SK-N-SH (cell line): Measurements from ENCODE around the gene MBD6. TPM values are rescaled to one million over a fixed set of nuclear protein-coding genes. Genes with fewer than 3 reads are reported as not detected.

Experiments used
- CTCF ChIA-PET: fragments of 300-600, 350-600 bp; formaldehyde crosslinking; extraction: SDS; loops from one replicate; lab custom pipeline; 2021; lab: Yijun Ruan, JAX
- POLR2A ChIA-PET: fragments of 350-600 bp; sonication (Branson Sonifier 250); formaldehyde crosslinking; extraction: SDS; loops from one replicate; lab custom pipeline; 2020; ENCODE audit warnings: antibody characterized with exemption, inconsistent platforms; lab: Yijun Ruan, JAX
- DNase-seq: peaks from one replicate; pipeline ENCODE4 v3.0.0; 2012
- H2AFZ ChIP-seq: fragments of 200-600 bp; sonication (generic); 2 replicates; pipeline ENCODE4 v1.8.1; 2016; ENCODE audit warnings: antibody characterized with exemption, mild to moderate bottlenecking, low read depth
- H3F3A ChIP-seq: fragments of 200-600 bp; sonication (generic); replicated peaks from 2 replicates; pipeline ENCODE3; 2016; ENCODE audit warnings: antibody characterized with exemption, mild to moderate bottlenecking; ENCODE audit not compliant: insufficient read depth
- H3K27ac ChIP-seq, 2 experiments: fragments of 200-500 bp in 1 of 2; fragments of 200-600 bp in 1 of 2; sonication (Bioruptor generic) in 1 of 2; sonication (generic), shearing (Covaris generic) in 1 of 2; 2 replicates each; pipeline versions ENCODE4 v1.5.1 to v1.6.1; 2014 to 2016; ENCODE audit warnings: low read depth in 2 of 2, inconsistent platforms in 1 of 2, low read length in 1 of 2, mild to moderate bottlenecking in 1 of 2, mixed read lengths in 1 of 2
- H3K27me3 ChIP-seq: fragments of 200-600 bp; sonication (generic), shearing (Covaris generic); 2 replicates; pipeline ENCODE4 v1.6.1; 2016; ENCODE audit warnings: mixed run types; ENCODE audit not compliant: insufficient read depth
- H3K36me3 ChIP-seq, 2 experiments: fragments of 200-500 bp in 1 of 2; fragments of 200-600 bp in 1 of 2; sonication (Bioruptor generic) in 1 of 2; sonication (generic) in 1 of 2; replicated peaks in 1 of 2; 2 replicates each; pipeline versions ENCODE3 to v1.5.1; 2014 to 2016; ENCODE audit warnings: low read length in 1 of 2, mild to moderate bottlenecking in 1 of 2; ENCODE audit not compliant: insufficient read depth in 2 of 2, control insufficient read depth in 1 of 2
- H3K4me1 ChIP-seq, 2 experiments: fragments of 200-500 bp in 1 of 2; fragments of 200-600 bp in 1 of 2; sonication (Bioruptor generic) in 1 of 2; sonication (generic), shearing (Covaris generic) in 1 of 2; 2 replicates each; pipeline versions ENCODE4 v1.5.1 to v1.6.1; 2014 to 2016; ENCODE audit warnings: low read depth in 1 of 2, low read length in 1 of 2, mixed run types in 1 of 2; ENCODE audit not compliant: insufficient read depth in 2 of 2, control insufficient read depth in 1 of 2
- H3K4me2 ChIP-seq: fragments of 200-600 bp; sonication (generic), shearing (Covaris generic); 2 replicates; pipeline ENCODE4 v1.6.1; 2017; ENCODE audit warnings: mixed run types
- H3K4me3 ChIP-seq, 2 experiments: fragments of 200-500 bp in 1 of 2; fragments of 200-600 bp in 1 of 2; sonication (Bioruptor generic) in 1 of 2; sonication (generic), shearing (Covaris generic) in 1 of 2; 2 replicates each; pipeline versions ENCODE4 v1.5.1 to v1.8.1; 2014 to 2016; ENCODE audit warnings: low read depth in 2 of 2, inconsistent platforms in 1 of 2, low read length in 1 of 2, mild to moderate bottlenecking in 1 of 2, mixed read lengths in 1 of 2, moderate library complexity in 1 of 2
- H3K79me2 ChIP-seq: fragments of 200-600 bp; sonication (generic); 2 replicates; pipeline ENCODE4 v1.8.1; 2017; ENCODE audit warnings: mild to moderate bottlenecking; ENCODE audit not compliant: insufficient read depth
- H3K9ac ChIP-seq: fragments of 200-600 bp; sonication (generic); 2 replicates; pipeline ENCODE4 v1.6.1; 2017; ENCODE audit warnings: mixed run types
- H3K9me2 ChIP-seq: fragments of 200-600 bp; sonication (generic); 2 replicates; pipeline ENCODE4 v1.6.1; 2017; ENCODE audit warnings: mixed run types
- H3K9me3 ChIP-seq: fragments of 200-600 bp; sonication (generic); 2 replicates; pipeline ENCODE4 v1.6.1; 2017; ENCODE audit warnings: mixed run types, mild to moderate bottlenecking, moderate library complexity
- H4K20me1 ChIP-seq: fragments of 200-600 bp; sonication (generic); 2 replicates; pipeline ENCODE4 v1.6.1; 2017; ENCODE audit warnings: mild to moderate bottlenecking, mixed run types; ENCODE audit not compliant: insufficient read depth
- CHD2 ChIP-seq: fragments of 150-350 bp; IDR thresholded peaks from 2 replicates; pipeline ENCODE4 v1.6.1; 2018; ENCODE audit warnings: low read length; ENCODE audit not compliant: partially characterized antibody
- EP300 ChIP-seq, 2 experiments: IDR thresholded peaks; 2 replicates each; pipeline versions ENCODE4 v1.4.0 to v1.6.1; 2012; ENCODE audit warnings: borderline replicate concordance in 1 of 2, low read depth in 1 of 2, low read length in 1 of 2
- EZH2phosphoT487 ChIP-seq: fragments of 200-600 bp; sonication (generic); IDR thresholded peaks from 2 replicates; pipeline ENCODE4 v1.6.1; 2017; ENCODE audit warnings: low read depth, mixed run types, mild to moderate bottlenecking, antibody characterized with exemption, moderate library complexity, borderline replicate concordance
- FOSL2 ChIP-seq: IDR thresholded peaks from 2 replicates; pipeline ENCODE4 v1.4.0; 2012; ENCODE audit warnings: low read depth, mild to moderate bottlenecking, moderate library complexity, borderline replicate concordance
- FOXJ3 ChIP-seq: sonication (generic); formaldehyde crosslinking; IDR thresholded peaks from 2 replicates; pipeline ENCODE4 v1.5.1; 2020; ENCODE audit warnings: mild to moderate bottlenecking, missing genetic modification reagents
- GATA2 ChIP-seq: sonication (generic); formaldehyde crosslinking; IDR thresholded peaks from 2 replicates; pipeline ENCODE4 v1.5.0; 2020; ENCODE audit warnings: mild to moderate bottlenecking, missing genetic modification reagents
- MEF2A ChIP-seq: IDR thresholded peaks from 2 replicates; pipeline ENCODE4 v1.4.0; 2012; ENCODE audit warnings: low read depth, borderline replicate concordance
- MXI1 ChIP-seq: IDR thresholded peaks from 2 replicates; pipeline ENCODE4 v1.6.1; 2012; ENCODE audit warnings: mild to moderate bottlenecking, low read depth, low read length, improper control_type of control experiment
- RAD21 ChIP-seq: IDR thresholded peaks from 2 replicates; pipeline ENCODE4 v1.6.1; 2012; ENCODE audit warnings: mild to moderate bottlenecking, low read length
- RXRA ChIP-seq: IDR thresholded peaks from 2 replicates; pipeline ENCODE4 v1.4.0; 2012; ENCODE audit warnings: low read depth, mild to moderate bottlenecking, borderline replicate concordance
- SIN3A ChIP-seq: IDR thresholded peaks from 2 replicates; pipeline ENCODE4 v1.6.1; 2012; ENCODE audit warnings: low read depth, mild to moderate bottlenecking, low read length, moderate library complexity, borderline replicate concordance
- SMC3 ChIP-seq: IDR thresholded peaks from 2 replicates; pipeline ENCODE4 v1.6.1; 2012; ENCODE audit warnings: low read depth, low read length, improper control_type of control experiment
- TCF12 ChIP-seq: IDR thresholded peaks from 2 replicates; pipeline ENCODE4 v1.4.0; 2012
- TEAD4 ChIP-seq: IDR thresholded peaks from 2 replicates; pipeline ENCODE4 v1.4.0; 2012; ENCODE audit warnings: mild to moderate bottlenecking, borderline replicate concordance; ENCODE audit not compliant: insufficient read depth
- YY1 ChIP-seq: IDR thresholded peaks from 2 replicates; pipeline ENCODE4 v1.4.0; 2012; ENCODE audit warnings: low read depth, mild to moderate bottlenecking
- WGBS: methylation state at CpG from one replicate; pipeline ENCODE4 v1.1.6; 2017; ENCODE audit warnings: low lambda C conversion rate; 5-methylcytosine and 5-hydroxymethylcytosine counted together
- polyA plus RNA-seq, 3 experiments: library from polyadenylated mRNA; depleted of rRNA; stranded (reverse); fragments of >200 nt; gene quantifications; 2 replicates each; pipeline ENCODE4 v1.2.3, GENCODE V29; 2012
- TF ChIP-seq, protein P1 (sequence below): fragments of 150-350 bp; IDR thresholded peaks from 2 replicates; pipeline ENCODE4 v1.6.1; 2017; ENCODE audit warnings: antibody characterized with exemption, low read length, low read depth, borderline replicate concordance
- TF ChIP-seq, protein P2 (sequence below): IDR thresholded peaks from 2 replicates; pipeline ENCODE4 v1.4.0; 2012; ENCODE audit warnings: low read depth, borderline replicate concordance
- TF ChIP-seq, protein P3 (sequence below): fragments of 150-350 bp; IDR thresholded peaks from 2 replicates; pipeline ENCODE4 v1.6.1; 2016; ENCODE audit warnings: mild to moderate bottlenecking, low read depth, low read length
- TF ChIP-seq, protein P4 (sequence below): IDR thresholded peaks from 2 replicates; pipeline ENCODE4 v1.4.0; 2012; ENCODE audit warnings: low read depth, borderline replicate concordance
- TF ChIP-seq, protein P5 (sequence below): IDR thresholded peaks from 2 replicates; pipeline ENCODE4; 2012

MBD6 gene
- polyA plus RNA-seq, 1 of the 3 experiments (the other 2 are of a cell fraction) = 8.6 TPM

DNA sequence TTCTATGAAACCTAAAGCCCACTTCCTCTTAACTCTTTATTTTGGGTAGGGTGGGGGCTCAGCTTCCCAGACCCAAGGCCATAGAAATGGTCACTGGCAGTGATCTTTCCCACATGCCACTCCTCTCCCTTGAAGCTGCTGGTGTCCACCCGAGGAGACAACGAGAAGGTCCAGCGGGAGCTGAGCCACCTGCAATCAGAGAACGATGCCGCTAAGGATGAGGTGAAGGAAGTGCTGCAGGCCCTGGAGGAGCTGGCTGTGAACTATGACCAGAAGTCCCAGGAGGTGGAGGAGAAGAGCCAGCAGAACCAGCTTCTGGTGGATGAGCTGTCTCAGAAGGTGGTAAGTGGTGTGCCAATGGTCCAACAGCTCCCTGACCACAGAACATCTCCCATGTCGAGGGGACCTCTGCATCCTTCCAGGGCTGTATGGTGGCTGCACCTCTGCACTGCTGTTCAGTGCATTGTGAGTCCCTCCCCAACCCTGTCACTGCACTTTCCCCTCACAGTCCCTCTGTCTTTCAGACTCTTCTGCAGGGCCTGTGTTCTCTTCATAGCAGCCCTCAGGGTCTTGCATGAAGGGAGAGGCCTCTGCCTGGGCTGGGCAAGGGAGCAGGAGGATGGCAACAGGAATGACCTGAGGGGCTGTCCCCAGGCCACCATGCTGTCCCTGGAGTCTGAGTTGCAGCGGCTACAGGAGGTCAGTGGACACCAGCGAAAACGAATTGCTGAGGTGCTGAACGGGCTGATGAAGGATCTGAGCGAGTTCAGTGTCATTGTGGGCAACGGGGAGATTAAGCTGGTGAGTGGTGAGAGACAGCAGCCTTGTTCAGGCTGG lies 49.5 kb downstream of the MBD6 start:
- H3K9ac ChIP-seq = no peak overlapping the region
- H3K9me3 ChIP-seq = no peaks in the 10 kb centered on the region
- no peaks in the 10 kb centered on the region for H4K20me1 ChIP-seq
- ChIA-PET POLR2A (interaction anchor here (0.6 kb wide), 1 partner anchor 55 kb away, joined by 3 read pairs; no protein-coding TSS in a partner anchor), CTCF (interaction anchor here (1.5 to 11.3 kb wide), 3 partner anchors 11 to 50 kb away, joined by 4 to 110 read pairs (median 6); no protein-coding TSS in a partner anchor)
- no peaks in the 10 kb centered on the region for H3K79me2 ChIP-seq
- no peaks in the 10 kb centered on the region for H3F3A ChIP-seq
- H3K4me2 ChIP-seq = no peak overlapping the region
- H3K4me1 ChIP-seq = no peaks in the 10 kb centered on the region
- no peaks in the 10 kb centered on the region for H3K27me3 ChIP-seq
- peaks cover 27 to 45% of the 10 kb centered on the region in 2 experiments for H3K36me3 ChIP-seq
- no peak overlapping the region for H2AFZ ChIP-seq
- TF ChIP-seq TEAD4 (no peak), EZH2phosphoT487 (no peak), YY1 (no peak), FOXJ3 (CRISPR knock-in tag) (no peak), RXRA (no peak), SIN3A (no peak), MEF2A (no peak), FOSL2 (no peak), GATA2 (CRISPR knock-in tag) (no peak), RAD21 (no peak), TCF12 (no peak), CHD2 (no peak), EP300 (IDR thresholded peaks at IDR 0.05; ENCODE audit: borderline replicate concordance in 1 of 2, low read depth in 1 of 2, low read length in 1 of 2) (no peak)
- TF ChIP-seq, protein P1, sequence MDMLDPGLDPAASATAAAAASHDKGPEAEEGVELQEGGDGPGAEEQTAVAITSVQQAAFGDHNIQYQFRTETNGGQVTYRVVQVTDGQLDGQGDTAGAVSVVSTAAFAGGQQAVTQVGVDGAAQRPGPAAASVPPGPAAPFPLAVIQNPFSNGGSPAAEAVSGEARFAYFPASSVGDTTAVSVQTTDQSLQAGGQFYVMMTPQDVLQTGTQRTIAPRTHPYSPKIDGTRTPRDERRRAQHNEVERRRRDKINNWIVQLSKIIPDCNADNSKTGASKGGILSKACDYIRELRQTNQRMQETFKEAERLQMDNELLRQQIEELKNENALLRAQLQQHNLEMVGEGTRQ = no peak
- TF ChIP-seq, protein P2, sequence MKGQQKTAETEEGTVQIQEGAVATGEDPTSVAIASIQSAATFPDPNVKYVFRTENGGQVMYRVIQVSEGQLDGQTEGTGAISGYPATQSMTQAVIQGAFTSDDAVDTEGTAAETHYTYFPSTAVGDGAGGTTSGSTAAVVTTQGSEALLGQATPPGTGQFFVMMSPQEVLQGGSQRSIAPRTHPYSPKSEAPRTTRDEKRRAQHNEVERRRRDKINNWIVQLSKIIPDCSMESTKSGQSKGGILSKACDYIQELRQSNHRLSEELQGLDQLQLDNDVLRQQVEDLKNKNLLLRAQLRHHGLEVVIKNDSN = no peak
- H3K9me2 ChIP-seq = no peaks in the 10 kb centered on the region
- 92% methylated on average over 11 of the region's 12 CpGs for WGBS
- DNase-seq = no peak
- no peak overlapping the region for H3K4me3 ChIP-seq
- no peak overlapping the region for H3K27ac ChIP-seq

DNA sequence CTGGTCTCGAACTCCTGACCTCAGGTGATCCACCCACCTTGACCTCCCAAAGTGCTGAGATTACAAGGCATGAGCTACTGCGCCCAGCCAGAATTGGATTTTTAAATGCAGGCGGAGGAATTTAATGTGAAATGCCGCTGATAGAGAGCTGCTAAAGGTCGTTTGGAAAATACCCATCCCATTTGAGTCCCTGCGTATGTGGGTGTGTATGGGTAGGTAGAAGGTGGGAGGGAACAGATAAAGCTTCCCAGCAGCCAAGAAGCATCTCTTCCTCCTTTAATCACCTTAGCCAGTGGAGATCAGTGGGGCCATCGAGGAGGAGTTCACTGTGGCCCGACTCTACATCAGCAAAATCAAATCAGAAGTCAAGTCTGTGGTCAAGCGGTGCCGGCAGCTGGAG lies 52.2 kb downstream of the MBD6 start:
- H3K9me2 ChIP-seq = no peaks in the 10 kb centered on the region
- no peak overlapping the region for H3K4me2 ChIP-seq
- no peaks in the 10 kb centered on the region for H3K9me3 ChIP-seq
- WGBS = 88% methylated on average over 9 of the region's 10 CpGs
- no peaks in the 10 kb centered on the region for H3K4me1 ChIP-seq
- no peaks in the 10 kb centered on the region for H3K79me2 ChIP-seq
- H2AFZ ChIP-seq = no peak overlapping the region
- H3F3A ChIP-seq = no peaks in the 10 kb centered on the region
- ChIA-PET CTCF (interaction anchor here (1.1 to 11.3 kb wide), 4 partner anchors 8 to 118 kb away, joined by 5 to 110 read pairs (median 16); partner anchors contain the start of gene B4GALNT1), POLR2A (interaction anchor here (0.8 to 0.9 kb wide), 2 partner anchors 9 to 10 kb away, joined by 3 to 7 read pairs; no protein-coding TSS in a partner anchor)
- no peak overlapping the region for H3K9ac ChIP-seq
- no peak for DNase-seq
- peaks cover 24 to 60% of the 10 kb centered on the region in 2 experiments for H3K36me3 ChIP-seq
- no peaks in the 10 kb centered on the region for H4K20me1 ChIP-seq
- H3K27ac ChIP-seq = no peak overlapping the region
- no peaks in the 10 kb centered on the region for H3K27me3 ChIP-seq
- no peak overlapping the region for H3K4me3 ChIP-seq
- TF ChIP-seq TCF12 (no peak), SMC3 (no peak), MEF2A (no peak), MXI1 (no peak), RAD21 (no peak)
- TF ChIP-seq, protein P3, sequence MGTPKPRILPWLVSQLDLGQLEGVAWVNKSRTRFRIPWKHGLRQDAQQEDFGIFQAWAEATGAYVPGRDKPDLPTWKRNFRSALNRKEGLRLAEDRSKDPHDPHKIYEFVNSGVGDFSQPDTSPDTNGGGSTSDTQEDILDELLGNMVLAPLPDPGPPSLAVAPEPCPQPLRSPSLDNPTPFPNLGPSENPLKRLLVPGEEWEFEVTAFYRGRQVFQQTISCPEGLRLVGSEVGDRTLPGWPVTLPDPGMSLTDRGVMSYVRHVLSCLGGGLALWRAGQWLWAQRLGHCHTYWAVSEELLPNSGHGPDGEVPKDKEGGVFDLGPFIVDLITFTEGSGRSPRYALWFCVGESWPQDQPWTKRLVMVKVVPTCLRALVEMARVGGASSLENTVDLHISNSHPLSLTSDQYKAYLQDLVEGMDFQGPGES = no peak
- TF ChIP-seq, protein P4, sequence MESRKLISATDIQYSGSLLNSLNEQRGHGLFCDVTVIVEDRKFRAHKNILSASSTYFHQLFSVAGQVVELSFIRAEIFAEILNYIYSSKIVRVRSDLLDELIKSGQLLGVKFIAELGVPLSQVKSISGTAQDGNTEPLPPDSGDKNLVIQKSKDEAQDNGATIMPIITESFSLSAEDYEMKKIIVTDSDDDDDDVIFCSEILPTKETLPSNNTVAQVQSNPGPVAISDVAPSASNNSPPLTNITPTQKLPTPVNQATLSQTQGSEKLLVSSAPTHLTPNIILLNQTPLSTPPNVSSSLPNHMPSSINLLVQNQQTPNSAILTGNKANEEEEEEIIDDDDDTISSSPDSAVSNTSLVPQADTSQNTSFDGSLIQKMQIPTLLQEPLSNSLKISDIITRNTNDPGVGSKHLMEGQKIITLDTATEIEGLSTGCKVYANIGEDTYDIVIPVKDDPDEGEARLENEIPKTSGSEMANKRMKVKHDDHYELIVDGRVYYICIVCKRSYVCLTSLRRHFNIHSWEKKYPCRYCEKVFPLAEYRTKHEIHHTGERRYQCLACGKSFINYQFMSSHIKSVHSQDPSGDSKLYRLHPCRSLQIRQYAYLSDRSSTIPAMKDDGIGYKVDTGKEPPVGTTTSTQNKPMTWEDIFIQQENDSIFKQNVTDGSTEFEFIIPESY = no peak
- TF ChIP-seq, protein P5, sequence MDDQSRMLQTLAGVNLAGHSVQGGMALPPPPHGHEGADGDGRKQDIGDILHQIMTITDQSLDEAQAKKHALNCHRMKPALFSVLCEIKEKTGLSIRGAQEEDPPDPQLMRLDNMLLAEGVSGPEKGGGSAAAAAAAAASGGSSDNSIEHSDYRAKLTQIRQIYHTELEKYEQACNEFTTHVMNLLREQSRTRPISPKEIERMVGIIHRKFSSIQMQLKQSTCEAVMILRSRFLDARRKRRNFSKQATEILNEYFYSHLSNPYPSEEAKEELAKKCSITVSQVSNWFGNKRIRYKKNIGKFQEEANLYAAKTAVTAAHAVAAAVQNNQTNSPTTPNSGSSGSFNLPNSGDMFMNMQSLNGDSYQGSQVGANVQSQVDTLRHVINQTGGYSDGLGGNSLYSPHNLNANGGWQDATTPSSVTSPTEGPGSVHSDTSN = no peak
